A673 (cell line): ENCODE results near the gene SMC1A.

Experiments
- EZH2 ChIP-seq: fragments of 200-600 bp; sonication (generic); IDR thresholded peaks from 2 replicates; pipeline ENCODE4 v1.6.1; 2017; ENCODE audit warnings: borderline replicate concordance, low read depth, mild to moderate bottlenecking, mixed read lengths, antibody characterized with exemption, low read length; ENCODE audit not compliant: poor library complexity, severe bottlenecking
- TF ChIP-seq, protein P1 (sequence below): fragments of 300-800, 200-600 bp; sonication (generic); conservative IDR thresholded peaks from 2 replicates; pipeline ENCODE4 v1.5.1; 2017; ENCODE audit warnings: low read depth, mild to moderate bottlenecking, antibody characterized with exemption, low read length, moderate library complexity, mixed read lengths

DNA sequence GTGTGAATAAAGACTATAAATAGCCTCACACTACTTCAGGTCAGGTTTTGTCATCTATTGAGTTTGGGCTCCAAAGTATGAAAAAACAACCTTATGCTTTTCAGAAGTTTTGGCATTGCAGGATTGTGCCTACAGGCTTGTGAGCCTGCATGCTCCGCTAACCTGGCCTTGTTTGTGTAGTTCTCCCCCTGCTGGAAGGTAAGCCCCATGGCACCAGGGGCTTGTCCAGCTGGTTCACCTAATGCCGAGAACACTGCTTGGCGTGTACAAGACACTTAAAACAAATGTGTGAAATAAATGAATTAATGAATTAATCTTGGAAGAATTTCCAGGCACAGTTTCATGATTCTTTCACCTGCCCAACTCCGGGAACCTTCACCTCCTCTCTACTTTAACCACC, 13.5 kb upstream of the SMC1A start:
- TF ChIP-seq, protein P1, sequence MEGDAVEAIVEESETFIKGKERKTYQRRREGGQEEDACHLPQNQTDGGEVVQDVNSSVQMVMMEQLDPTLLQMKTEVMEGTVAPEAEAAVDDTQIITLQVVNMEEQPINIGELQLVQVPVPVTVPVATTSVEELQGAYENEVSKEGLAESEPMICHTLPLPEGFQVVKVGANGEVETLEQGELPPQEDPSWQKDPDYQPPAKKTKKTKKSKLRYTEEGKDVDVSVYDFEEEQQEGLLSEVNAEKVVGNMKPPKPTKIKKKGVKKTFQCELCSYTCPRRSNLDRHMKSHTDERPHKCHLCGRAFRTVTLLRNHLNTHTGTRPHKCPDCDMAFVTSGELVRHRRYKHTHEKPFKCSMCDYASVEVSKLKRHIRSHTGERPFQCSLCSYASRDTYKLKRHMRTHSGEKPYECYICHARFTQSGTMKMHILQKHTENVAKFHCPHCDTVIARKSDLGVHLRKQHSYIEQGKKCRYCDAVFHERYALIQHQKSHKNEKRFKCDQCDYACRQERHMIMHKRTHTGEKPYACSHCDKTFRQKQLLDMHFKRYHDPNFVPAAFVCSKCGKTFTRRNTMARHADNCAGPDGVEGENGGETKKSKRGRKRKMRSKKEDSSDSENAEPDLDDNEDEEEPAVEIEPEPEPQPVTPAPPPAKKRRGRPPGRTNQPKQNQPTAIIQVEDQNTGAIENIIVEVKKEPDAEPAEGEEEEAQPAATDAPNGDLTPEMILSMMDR: peak; percentile 88
- no peak for TF ChIP-seq EZH2
